HG03442 (cell line): Measurements from ENCODE around the gene SPINT2.

Experiments
- ATAC-seq: cut with Tn5 transposase; IDR thresholded peaks from one replicate; pipeline ENCODE4 v1.9.1; 2021; ENCODE audit warnings: mild to moderate bottlenecking, moderate library complexity; ENCODE audit not compliant: unreplicated experiment

Gene SPINT2

GRCh38 chr19:38266981-38267597 lies 2.7 kb downstream of the SPINT2 start:
- ATAC-seq, result no peak

- ATAC-seq, result no peak
These were observed 3.5 kb downstream of the SPINT2 start for GRCh38 chr19:38267761-38268483.

- ATAC-seq, result no peak
These were observed 4.2 kb downstream of the SPINT2 start for GRCh38 chr19:38268539-38268938.

GRCh38 chr19:38270587-38271167 lies 6.3 kb downstream of the SPINT2 start:
- ATAC-seq, result no peak

GRCh38 chr19:38273499-38273898 lies 9.1 kb downstream of the SPINT2 start:
- no peak for ATAC-seq

GRCh38 chr19:38274739-38275138 lies 10.4 kb downstream of the SPINT2 start:
- no peak for ATAC-seq

GRCh38 chr19:38276942-38277517 lies 12.7 kb downstream of the SPINT2 start:
- ATAC-seq, result no peak

- no peak for ATAC-seq
These were observed 13.2 kb downstream of the SPINT2 start for GRCh38 chr19:38277549-38277948.

- ATAC-seq, result no peak
These were observed 13.8 kb downstream of the SPINT2 start for GRCh38 chr19:38277969-38278680.

GRCh38 chr19:38278751-38279150 lies 14.4 kb downstream of the SPINT2 start:
- ATAC-seq, result no peak

GRCh38 chr19:38280030-38280921 lies 15.9 kb downstream of the SPINT2 start:
- no peak for ATAC-seq

- no peak for ATAC-seq
These were observed 17.6 kb downstream of the SPINT2 start for GRCh38 chr19:38281811-38282566.

- ATAC-seq, result no peak
These were observed 18.9 kb downstream of the SPINT2 start for GRCh38 chr19:38283271-38283670.

GRCh38 chr19:38284422-38284821 lies 20.0 kb downstream of the SPINT2 start:
- no peak for ATAC-seq

- ATAC-seq, result no peak
These were observed 21.2 kb downstream of the SPINT2 start for GRCh38 chr19:38285567-38285966.

GRCh38 chr19:38287604-38288003 lies 23.2 kb downstream of the SPINT2 start:
- no peak for ATAC-seq

- no peak for ATAC-seq
These were observed 23.9 kb downstream of the SPINT2 start for GRCh38 chr19:38288123-38288855.

- ATAC-seq, result no peak
These were observed 25.6 kb downstream of the SPINT2 start for GRCh38 chr19:38289955-38290354.

GRCh38 chr19:38290631-38291147 lies 26.3 kb downstream of the SPINT2 start:
- no peak for ATAC-seq
